HepG2 (cell line): Measurements from ENCODE around the gene DIPK1B. TPM values are rescaled to one million over a fixed set of nuclear protein-coding genes. Genes with fewer than 3 reads are reported as not detected.

Experiments used
- ATAC-seq: fragments of 200-7000 bp; cut with Tn5 transposase; 3 replicates; pipeline ENCODE4 v1.9.1; 2020; ENCODE audit warnings: mild to moderate bottlenecking, moderate library complexity
- BruUV-seq: library from RNA; stranded (reverse); fragments of 400-500 nt; replicated peaks from 2 replicates; lab custom pipeline; 2021; lab: Mats Ljungman, UMichigan
- CTCF ChIA-PET: fragments of 300-600 bp; formaldehyde crosslinking; extraction: SDS; loops from one replicate; lab custom pipeline; 2021; ENCODE audit warnings: low total read pairs, inconsistent platforms, low intra/inter-chr PET ratio; lab: Yijun Ruan, JAX
- POLR2A ChIA-PET: fragments of 350-600 bp; sonication (Branson Sonifier 250); formaldehyde crosslinking; loops from one replicate; lab custom pipeline; 2020; ENCODE audit warnings: antibody characterized with exemption, inconsistent platforms; lab: Yijun Ruan, JAX
- DNase-seq: peaks from one replicate; pipeline ENCODE4 v3.0.0-alpha.2; 2015; ENCODE audit warnings: low spot score
- FAIRE-seq: peaks from 3 replicates; lab custom pipeline; 2011; peaks lifted over from hg19 to GRCh38; lab: Jason Lieb, UNC
- H2AFZ ChIP-seq: one replicate; pipeline ENCODE4 v1.6.1; 2011; ENCODE audit warnings: low read length, inconsistent platforms
- H3K27ac ChIP-seq: fragments of 300-600 bp; 3 replicates; pipeline ENCODE4 v1.8.0; 2011; ENCODE audit warnings: mixed run types, mild to moderate bottlenecking, mixed read lengths, low read length, inconsistent platforms; ENCODE audit not compliant: insufficient read depth; ENCODE audit errors: extremely low read length
- H3K27me3 ChIP-seq, 2 experiments: fragments of 200-600 bp in 1 of 2; 2 replicates in 1 of 2; 3 replicates in 1 of 2; pipeline versions ENCODE4 v1.6.0 to v1.8.0; 2011; ENCODE audit warnings: low read length in 2 of 2, mild to moderate bottlenecking in 2 of 2, moderate library complexity in 2 of 2, inconsistent platforms in 1 of 2; ENCODE audit not compliant: insufficient read depth in 2 of 2, control insufficient read depth in 1 of 2
- H3K36me3 ChIP-seq, 2 experiments: fragments of 200-600 bp in 1 of 2; replicated peaks in 1 of 2; 2 replicates in 1 of 2; 3 replicates in 1 of 2; pipeline versions ENCODE4 v1.5.1 to v1.8.0; 2011; ENCODE audit warnings: low read length in 2 of 2, inconsistent platforms in 1 of 2; ENCODE audit not compliant: insufficient read depth in 2 of 2, control insufficient read depth in 1 of 2
- H3K4me1 ChIP-seq: 2 replicates; pipeline ENCODE4 v1.5.1; 2012; ENCODE audit warnings: low read length, inconsistent platforms; ENCODE audit not compliant: insufficient read depth
- H3K4me2 ChIP-seq: 2 replicates; pipeline ENCODE4 v1.6.0; 2011; ENCODE audit warnings: low read depth, low read length, inconsistent platforms
- H3K4me3 ChIP-seq, 3 experiments: fragments of 200-600 bp in 1 of 3; sonication (generic), shearing (Covaris generic) in 1 of 3; replicated peaks in 1 of 3; 2 replicates each; pipeline ENCODE4 v1.5.1; 2011 to 2016; ENCODE audit warnings: low read length in 3 of 3, inconsistent platforms in 2 of 3, low read depth in 2 of 3, mild to moderate bottlenecking in 2 of 3, control low read depth in 1 of 3, mixed read lengths in 1 of 3; ENCODE audit not compliant: insufficient read depth in 1 of 3
- H3K79me2 ChIP-seq: one replicate; pipeline ENCODE4 v1.6.1; 2011; ENCODE audit warnings: low read length, inconsistent platforms; ENCODE audit not compliant: insufficient read depth
- H3K9ac ChIP-seq: 2 replicates; pipeline ENCODE4 v1.6.0; 2011; ENCODE audit warnings: mild to moderate bottlenecking, low read depth, low read length, inconsistent platforms; ENCODE audit not compliant: insufficient read depth
- H3K9me3 ChIP-seq: 2 replicates; pipeline ENCODE4 v1.5.1; 2012; ENCODE audit warnings: mild to moderate bottlenecking, low read length
- H4K20me1 ChIP-seq: 2 replicates; pipeline ENCODE4 v1.6.0; 2011; ENCODE audit warnings: inconsistent platforms, mild to moderate bottlenecking, low read length, moderate library complexity; ENCODE audit not compliant: insufficient read depth
- POLR2AphosphoS5 ChIP-seq: IDR thresholded peaks from 2 replicates; pipeline ENCODE4 v1.6.1; 2012; ENCODE audit warnings: low read depth, low read length
- POLR2G ChIP-seq: fragments of 200-400 bp; formaldehyde crosslinking; IDR thresholded peaks from 2 replicates; pipeline ENCODE4 v1.6.1; 2018; ENCODE audit warnings: mild to moderate bottlenecking, low read depth, low read length, moderate library complexity
- ZNF687 ChIP-seq: sonication (generic); formaldehyde crosslinking; IDR thresholded peaks from 2 replicates; pipeline ENCODE4 v1.5.1; 2020; ENCODE audit warnings: mild to moderate bottlenecking, missing genetic modification reagents, moderate library complexity
- ZNF792 ChIP-seq: IDR thresholded peaks from 2 replicates; pipeline ENCODE4 v1.6.1; 2016
- WGBS: methylation state at CpG from one replicate; pipeline ENCODE4 v1.1.6; 2017; ENCODE audit warnings: low lambda C conversion rate; 5-methylcytosine and 5-hydroxymethylcytosine counted together
- in situ Hi-C: cut with HindIII; loops from 2 replicates; pipeline ENCODE4 v1.10.0; 2017; ENCODE audit warnings: low pct_unique_long_range_greater_than_20kb; ENCODE audit not compliant: extremely low pct_ligation_motif_present
- intact Hi-C: fragments of 100-400 bp; cut with micrococcal nuclease; formaldehyde crosslinking; loops from one replicate; pipeline ENCODE4 v1.10.0; 2022; ENCODE audit not compliant: unreplicated experiment
- polyA plus RNA-seq, 8 experiments: library from polyadenylated mRNA; depleted of rRNA in 3 of 8; stranded (reverse) in 7 of 8; unstranded in 1 of 8; fragments of >200 nt; fragmentation: Illumina TruSeq in 4 of 8; extraction: Trizol in 4 of 8; gene quantifications; 2 replicates each; pipeline versions ENCODE4 v1.2.1 to v1.2.3, GENCODE V29; 2011 to 2016; ENCODE audit warnings: low read depth in 4 of 8, missing spikeins in 1 of 8, mixed read lengths in 1 of 8; ENCODE audit not compliant: insufficient read depth in 1 of 8
- total RNA-seq, 5 experiments: library from RNA; depleted of rRNA; stranded (reverse); fragments of >200 nt; fragmentation: Illumina TruSeq; extraction: Trizol; gene quantifications; 2 replicates each; pipeline ENCODE4 v1.2.3, GENCODE V29; 2016; ENCODE audit warnings: low read depth in 1 of 5

Gene DIPK1B
- total and polyA plus RNA-seq, 2 of the 13 experiments (the other 11 are each of a cell fraction or from before 2014, with no cell fraction given): 0.18 to 3.9 TPM

GRCh38 chr9:136723362-136723976 is 11.1 kb downstream of the DIPK1B start (continued):
- TF ChIP-seq ZNF687: peak; percentile 17; the same call in 1 of the 2 replicates

GRCh38 chr9:136723989-136724388 is 11.6 kb downstream of the DIPK1B start:
- no TSS peak for BruUV-seq
- intact Hi-C loops (no loop called here), in situ Hi-C loops (no loop called here)
- Histone ChIP-seq H3K79me2 (peaks cover 24% of the 10 kb centered on the region), H3K9me3 (no peaks in the 10 kb centered on the region), H3K4me2 (no peak overlapping the region), H2AFZ (no peak overlapping the region), H3K4me1 (peaks cover 34% of the 10 kb centered on the region), H3K27ac (no peak overlapping the region), H3K9ac (no peak overlapping the region), H3K27me3 (no peaks in the 10 kb centered on the region; a peak in 1 of 5 replicates), H4K20me1 (peaks cover 52% of the 10 kb centered on the region), H3K36me3 (peaks cover 11 to 20% of the 10 kb centered on the region in 2 experiments; a peak in 4 of 5 replicates), H3K4me3 (no peak overlapping the region)
- CTCF ChIA-PET: no interaction called here
- POLR2A ChIA-PET: no interaction called here
- no peak for DNase-seq
- no peak for FAIRE-seq
- no peak for ATAC-seq
- 88% methylated on average over 5 of the region's 8 CpGs for WGBS
- TF ChIP-seq POLR2AphosphoS5: peak; percentile 26; the same call in 1 of the 2 replicates
- no peak for TF ChIP-seq ZNF792 (CRISPR knock-in tag)
- TF ChIP-seq POLR2G: 0 out of 2 replicates have a peak, but pooled peaks have one; percentile 43
